NCI-H510A treated with DMSO at 0.1 percent for 48 hours (cell line): ENCODE measurements around the gene CUBN.

Experiments
- DNase-seq: peaks from one replicate; lab custom pipeline; 2025; lab: John Stamatoyannopoulos, UW

Gene CUBN

GRCh38 chr10:17010363-17011145, 119.1 kb downstream of the CUBN start:
- DNase-seq: no peak

- no peak for DNase-seq
Measured at GRCh38 chr10:17009212-17009700, 120.4 kb downstream of the CUBN start.

GRCh38 chr10:17007418-17007770, 122.2 kb downstream of the CUBN start:
- DNase-seq: no peak

GRCh38 chr10:17006631-17007417, 122.8 kb downstream of the CUBN start:
- no peak for DNase-seq

- DNase-seq: no peak
Measured at GRCh38 chr10:17005621-17006566, 123.7 kb downstream of the CUBN start.

GRCh38 chr10:17004801-17005380, 124.7 kb downstream of the CUBN start:
- DNase-seq: no peak

GRCh38 chr10:17003651-17004286, 125.8 kb downstream of the CUBN start:
- DNase-seq: no peak

- DNase-seq: no peak
Measured at GRCh38 chr10:17003151-17003550, 126.5 kb downstream of the CUBN start.

GRCh38 chr10:17001961-17002749, 127.5 kb downstream of the CUBN start:
- no peak for DNase-seq

- DNase-seq: no peak
Measured at GRCh38 chr10:17001297-17001744, 128.3 kb downstream of the CUBN start.

GRCh38 chr10:16999665-17000451, 129.8 kb downstream of the CUBN start:
- DNase-seq: no peak

- no peak for DNase-seq
Measured at GRCh38 chr10:16996530-16996964, 133.1 kb downstream of the CUBN start.

GRCh38 chr10:16995867-16996529, 133.6 kb downstream of the CUBN start:
- DNase-seq: no peak

- no peak for DNase-seq
Measured at GRCh38 chr10:16993186-16993585, 136.4 kb downstream of the CUBN start.

GRCh38 chr10:16992611-16993119, 136.9 kb downstream of the CUBN start:
- DNase-seq: no peak

- DNase-seq: no peak
Measured at GRCh38 chr10:16991011-16991410, 138.6 kb downstream of the CUBN start.

- DNase-seq: no peak
Measured at GRCh38 chr10:16989826-16990293, 139.8 kb downstream of the CUBN start.

- DNase-seq: no peak
Measured at GRCh38 chr10:16988900-16989299, 140.7 kb downstream of the CUBN start.
